Esophagus muscularis mucosa (tissue), 4 donors: ENCODE data around the gene NOD1.
A peak's percentile ranks its signal among the peaks of the same experiment; 100 is the strongest.

Experiments
- EP300 ChIP-seq: sonication (generic); formaldehyde crosslinking; IDR thresholded peaks from one replicate; pipeline ENCODE4 v1.6.1; 2017; ENCODE audit warnings: antibody characterized with exemption
- POLR2A ChIP-seq: fragments of 450-650 bp; IDR thresholded peaks from one replicate; pipeline ENCODE4 v1.6.1; 2017; ENCODE audit warnings: antibody characterized with exemption, moderate library complexity, mild to moderate bottlenecking, low read depth
- TF ChIP-seq, protein P1 (sequence below), 3 experiments: fragments of 200-600 bp in 2 of 3; fragments of 450-650 bp in 1 of 3; sonication (generic) in 2 of 3; IDR thresholded peaks; one replicate each; pipeline ENCODE4 v1.5.1; 2017 to 2019; ENCODE audit warnings: antibody characterized with exemption in 3 of 3, mild to moderate bottlenecking in 2 of 3, moderate library complexity in 1 of 3

DNA sequence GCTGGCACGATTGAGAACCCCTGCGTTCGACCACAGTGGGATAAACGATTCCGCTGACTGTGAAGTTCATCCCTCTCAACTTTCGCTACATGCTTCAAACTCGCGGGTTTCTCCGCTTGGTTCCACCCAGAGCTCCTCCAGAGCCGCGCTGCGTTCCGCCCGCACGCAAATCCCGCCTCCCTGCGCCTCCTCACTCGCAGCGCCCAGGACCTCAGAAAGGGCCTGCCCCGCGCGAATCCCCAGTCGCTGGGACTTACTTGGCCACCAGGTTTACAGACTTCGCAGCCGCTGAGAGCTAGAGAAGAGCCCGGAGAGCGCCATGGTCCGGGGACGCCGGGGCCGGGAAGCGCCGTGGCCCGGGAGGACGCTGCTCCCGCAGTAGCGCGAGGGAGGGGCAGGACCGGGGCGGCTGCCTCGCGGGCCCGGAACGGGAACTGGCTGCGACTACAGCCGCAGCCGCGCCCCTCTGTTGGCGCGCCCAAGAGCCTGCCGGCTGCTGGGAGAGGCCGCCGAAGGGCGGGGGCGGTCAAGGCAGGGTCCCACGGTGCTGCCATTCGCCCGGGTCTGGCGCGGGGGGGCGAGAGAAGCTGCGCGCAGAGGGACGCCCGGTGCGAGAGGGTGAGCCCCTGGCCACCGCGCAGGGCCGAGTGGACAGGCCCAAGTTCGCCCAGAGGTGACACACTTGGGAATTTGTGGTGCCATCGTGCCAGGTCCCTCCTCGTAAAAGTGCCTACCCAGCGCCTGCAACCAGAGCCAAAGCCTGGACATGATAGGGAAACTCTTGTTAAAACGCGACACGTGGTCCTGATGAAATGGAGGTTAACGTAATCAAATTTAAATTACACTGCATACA, at the start of gene NOD1:
- TF ChIP-seq, protein P1, sequence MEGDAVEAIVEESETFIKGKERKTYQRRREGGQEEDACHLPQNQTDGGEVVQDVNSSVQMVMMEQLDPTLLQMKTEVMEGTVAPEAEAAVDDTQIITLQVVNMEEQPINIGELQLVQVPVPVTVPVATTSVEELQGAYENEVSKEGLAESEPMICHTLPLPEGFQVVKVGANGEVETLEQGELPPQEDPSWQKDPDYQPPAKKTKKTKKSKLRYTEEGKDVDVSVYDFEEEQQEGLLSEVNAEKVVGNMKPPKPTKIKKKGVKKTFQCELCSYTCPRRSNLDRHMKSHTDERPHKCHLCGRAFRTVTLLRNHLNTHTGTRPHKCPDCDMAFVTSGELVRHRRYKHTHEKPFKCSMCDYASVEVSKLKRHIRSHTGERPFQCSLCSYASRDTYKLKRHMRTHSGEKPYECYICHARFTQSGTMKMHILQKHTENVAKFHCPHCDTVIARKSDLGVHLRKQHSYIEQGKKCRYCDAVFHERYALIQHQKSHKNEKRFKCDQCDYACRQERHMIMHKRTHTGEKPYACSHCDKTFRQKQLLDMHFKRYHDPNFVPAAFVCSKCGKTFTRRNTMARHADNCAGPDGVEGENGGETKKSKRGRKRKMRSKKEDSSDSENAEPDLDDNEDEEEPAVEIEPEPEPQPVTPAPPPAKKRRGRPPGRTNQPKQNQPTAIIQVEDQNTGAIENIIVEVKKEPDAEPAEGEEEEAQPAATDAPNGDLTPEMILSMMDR (IDR thresholded peaks at IDR 0.05): peak in 1 of 3 experiments; percentile 23
- peak; percentile 79 for TF ChIP-seq POLR2A
- no peak for TF ChIP-seq EP300
